Thymus (tissue), 11 donors: ENCODE data around the gene DGKD. TPM values are rescaled to one million over a fixed set of nuclear protein-coding genes. Genes with fewer than 3 reads are reported as not detected.
A peak's percentile ranks its signal among the peaks of the same experiment; 100 is the strongest.

Experiments used
- DNase-seq, 9 donors: peaks; one replicate each; pipeline ENCODE4 v3.0.0-alpha.2; 2013; ENCODE audit warnings: low spot score in 9 of 9, low read depth in 6 of 9, missing footprints in 1 of 9
- H3K27ac ChIP-seq, 2 donors: one replicate each; pipeline ENCODE4 v1.5.1; 2013; ENCODE audit warnings: control low read depth in 1 of 2, low read depth in 1 of 2, low read length in 1 of 2, mild to moderate bottlenecking in 1 of 2, moderate library complexity in 1 of 2
- H3K27me3 ChIP-seq, 2 donors: one replicate each; pipeline ENCODE4 v1.5.1; 2013; ENCODE audit warnings: low read length in 1 of 2; ENCODE audit not compliant: control insufficient read depth in 2 of 2, insufficient read depth in 1 of 2
- H3K36me3 ChIP-seq, 2 donors: one replicate each; pipeline ENCODE4 v1.5.1; 2013; ENCODE audit warnings: low read length in 1 of 2, mild to moderate bottlenecking in 1 of 2, moderate library complexity in 1 of 2; ENCODE audit not compliant: control insufficient read depth in 2 of 2, insufficient read depth in 2 of 2
- H3K4me1 ChIP-seq, 2 donors: one replicate each; pipeline ENCODE4 v1.5.1; 2013; ENCODE audit warnings: low read length in 2 of 2; ENCODE audit not compliant: control insufficient read depth in 2 of 2, insufficient read depth in 2 of 2
- H3K4me3 ChIP-seq, 2 donors: one replicate each; pipeline ENCODE4 v1.5.1; 2013; ENCODE audit warnings: low read length in 2 of 2, control low read depth in 1 of 2, mild to moderate bottlenecking in 1 of 2
- H3K9me3 ChIP-seq, 2 donors: one replicate each; pipeline ENCODE4 v1.5.1; 2013; ENCODE audit warnings: low read length in 1 of 2, mild to moderate bottlenecking in 1 of 2; ENCODE audit not compliant: control insufficient read depth in 2 of 2, insufficient read depth in 1 of 2
- WGBS: extraction: QIAGEN DNeasy Blood & Tissue Kit; methylation state at CpG from one replicate; pipeline ENCODE4 v1.1.7; 2013; 5-methylcytosine and 5-hydroxymethylcytosine counted together
- polyA plus RNA-seq: library from polyadenylated mRNA; stranded (reverse); fragments of 200-250 nt; gene quantifications from one replicate; pipeline ENCODE4 v1.2.3, GENCODE V29; 2013
- total RNA-seq: library from RNA; stranded (reverse); fragments of 120-200 nt; gene quantifications from one replicate; pipeline ENCODE4 v1.2.4, GENCODE V29; 2013
- donor health status: healthy.

The DGKD gene
- total and polyA plus RNA-seq, 2 donors, result 8.0 to 23.5 TPM

GRCh38 chr2:233473386-233473791 lies 119.1 kb downstream of the DGKD start:
- Histone ChIP-seq H3K27me3 (no peaks in the 10 kb centered on the region), H3K9me3 (no peaks in the 10 kb centered on the region), H3K36me3 (peaks cover 37 to 56% of the 10 kb centered on the region in 2 donors), H3K27ac (no peak overlapping the region), H3K4me1 (no peaks in the 10 kb centered on the region), H3K4me3 (no peak overlapping the region)
- DNase-seq, result no peak
- 97% methylated on average over 19 of the region's 19 CpGs for WGBS

DNA sequence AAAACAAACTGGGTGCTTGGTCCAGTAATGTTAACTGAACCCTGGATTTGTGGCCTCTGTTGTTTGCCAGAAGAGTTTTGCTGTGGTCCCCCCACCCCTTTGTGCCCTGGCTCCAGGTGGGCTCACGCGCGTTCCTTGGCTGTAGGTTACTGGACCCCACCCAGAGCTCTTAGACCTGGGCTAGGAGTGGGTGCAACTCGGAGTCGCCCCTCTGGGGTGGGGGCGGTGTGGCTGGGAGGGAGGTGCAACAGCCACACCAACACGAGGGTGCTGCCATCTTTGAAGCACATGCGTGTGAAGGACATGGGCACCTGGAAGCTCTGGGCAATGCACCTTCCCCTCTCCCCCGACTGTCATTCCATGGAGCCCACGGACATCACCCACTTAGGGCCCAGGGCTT lies 119.6 kb downstream of the DGKD start:
- H3K27me3 ChIP-seq, result no peaks in the 10 kb centered on the region
- no peak overlapping the region for H3K27ac ChIP-seq
- no peaks in the 10 kb centered on the region for H3K4me1 ChIP-seq
- WGBS, result 96% methylated on average over 10 of the region's 10 CpGs
- H3K4me3 ChIP-seq, result no peak overlapping the region
- H3K36me3 ChIP-seq, result peaks cover 32 to 53% of the 10 kb centered on the region in 2 donors
- H3K9me3 ChIP-seq, result no peaks in the 10 kb centered on the region
- no peak for DNase-seq

GRCh38 chr2:233474308-233475160 lies 120.2 kb downstream of the DGKD start:
- Histone ChIP-seq H3K36me3 (peaks cover 25 to 49% of the 10 kb centered on the region in 2 donors), H3K27me3 (no peaks in the 10 kb centered on the region), H3K27ac (no peak overlapping the region), H3K9me3 (no peaks in the 10 kb centered on the region), H3K4me1 (no peaks in the 10 kb centered on the region), H3K4me3 (no peak overlapping the region)
- no peak for DNase-seq
- 93% methylated on average over 22 of the region's 22 CpGs for WGBS

- Histone ChIP-seq H3K4me3 (no peak overlapping the region), H3K36me3 (peaks cover 17 to 42% of the 10 kb centered on the region in 2 donors), H3K9me3 (no peaks in the 10 kb centered on the region), H3K4me1 (no peaks in the 10 kb centered on the region), H3K27ac (peak overlapping the region in 1 of 2 donors; percentile 17), H3K27me3 (no peaks in the 10 kb centered on the region)
- 94% methylated on average over 14 of the region's 14 CpGs for whole genome bisulfite sequencing
- DNase-seq, result no peak
These were observed 121.7 kb downstream of the DGKD start for GRCh38 chr2:233476063-233476410.

- Histone ChIP-seq H3K4me3 (no peak overlapping the region), H3K4me1 (no peaks in the 10 kb centered on the region), H3K27ac (no peak overlapping the region), H3K9me3 (no peaks in the 10 kb centered on the region), H3K36me3 (peaks cover 18 to 43% of the 10 kb centered on the region in 2 donors), H3K27me3 (no peaks in the 10 kb centered on the region)
- WGBS, result 98% methylated on average over 45 of the region's 45 CpGs
- no peak for DNase-seq
These were observed 122.6 kb downstream of the DGKD start for GRCh38 chr2:233476651-233477547.

GRCh38 chr2:233477548-233478433 lies 123.5 kb downstream of the DGKD start:
- no peaks in the 10 kb centered on the region for H3K4me1 ChIP-seq
- H3K4me3 ChIP-seq, result no peak overlapping the region
- H3K27ac ChIP-seq, result no peak overlapping the region
- WGBS, result 94% methylated on average over 29 of the region's 29 CpGs
- DNase-seq, result no peak
- H3K9me3 ChIP-seq, result no peaks in the 10 kb centered on the region
- H3K27me3 ChIP-seq, result no peaks in the 10 kb centered on the region
- H3K36me3 ChIP-seq, result peaks cover 18 to 44% of the 10 kb centered on the region in 2 donors

DNA sequence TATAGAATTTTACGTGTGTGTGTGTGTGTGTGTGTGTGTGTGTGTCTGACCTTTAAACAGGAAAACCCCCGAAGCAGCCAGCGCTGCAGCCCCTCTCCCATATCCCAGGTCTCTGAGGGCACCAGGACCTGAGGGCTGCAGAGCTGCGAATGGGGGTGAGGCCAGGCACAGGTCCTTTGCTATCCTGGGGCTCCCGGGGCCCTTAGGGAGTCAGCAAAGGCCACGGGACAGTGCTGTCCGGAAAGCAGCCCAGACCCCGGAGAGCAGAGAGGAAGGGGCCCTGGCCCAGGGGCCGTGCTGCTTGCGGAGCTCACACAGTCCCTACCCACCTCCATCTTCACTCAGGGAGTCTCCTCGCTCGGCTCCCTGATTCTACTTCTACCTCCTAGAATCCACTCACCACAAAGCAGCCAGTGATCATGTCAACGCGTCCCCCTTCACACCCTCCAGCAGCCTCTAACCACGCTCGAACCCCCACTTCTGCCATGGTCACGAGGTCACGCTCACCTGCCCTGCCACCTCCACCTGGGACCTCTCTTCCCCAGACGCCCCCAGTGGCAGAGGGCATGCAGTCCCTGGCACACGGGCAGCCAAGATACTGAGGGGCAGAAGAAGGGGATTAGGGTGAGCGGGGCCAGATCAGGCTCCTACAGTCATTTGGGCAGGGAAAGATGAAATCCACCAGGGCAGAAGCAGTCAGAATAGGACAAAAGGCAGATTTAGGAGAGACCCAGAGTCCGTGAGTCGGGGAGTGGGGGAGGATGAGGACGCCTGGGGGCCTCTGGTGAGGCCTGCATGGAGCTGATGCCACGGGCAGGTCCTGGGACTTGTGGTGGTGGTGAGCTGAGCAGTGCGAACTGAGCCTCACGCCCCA lies 125.6 kb downstream of the DGKD start:
- WGBS, result 96% methylated on average over 27 of the region's 27 CpGs

More for the DNA sequence above, 125.6 kb downstream of the DGKD start:
- no peaks in the 10 kb centered on the region for H3K27me3 ChIP-seq
- no peak for DNase-seq
- H3K4me3 ChIP-seq, result no peak overlapping the region
- H3K36me3 ChIP-seq, result peaks cover 24 to 44% of the 10 kb centered on the region in 2 donors
- H3K4me1 ChIP-seq, result no peaks in the 10 kb centered on the region
- H3K9me3 ChIP-seq, result no peaks in the 10 kb centered on the region
- no peak overlapping the region for H3K27ac ChIP-seq
